ENCODE data around the gene TBC1D10A. TPM values are rescaled to one million over a fixed set of nuclear protein-coding genes. Genes with fewer than 3 reads are reported as not detected.

Gene TBC1D10A
- polyA plus RNA-seq, 1 donor (not counting 4 experiments of a cell fraction or from before 2014, with no cell fraction given) = 17.8 TPM

DNA sequence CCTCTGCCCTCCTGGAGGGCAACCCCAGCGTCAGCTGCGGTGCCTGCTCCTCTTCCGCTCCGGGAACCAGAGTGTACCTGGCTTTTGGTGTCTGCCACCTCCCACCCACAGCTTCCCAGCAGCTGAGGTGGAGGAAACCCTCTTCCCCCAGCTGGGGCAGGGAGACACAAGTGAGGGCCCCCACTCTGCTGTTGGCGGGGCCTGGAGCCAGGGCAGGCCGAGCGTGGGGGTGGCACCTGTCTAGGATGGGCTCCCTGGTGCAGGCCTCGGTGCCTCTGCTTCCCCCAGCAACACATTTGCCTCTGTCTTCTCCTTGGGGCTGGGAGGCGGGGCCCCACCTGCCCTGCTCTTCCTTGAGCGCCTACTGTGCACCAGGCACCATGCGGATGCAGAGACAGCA is 66.5 kb downstream of the TBC1D10A start:
- Histone ChIP-seq H3K4me2 (ENCODE audit: control insufficient read depth, extremely low read depth, insufficient read depth, low read depth, low read length) (no peak overlapping the region), H2AFZ (ENCODE audit: control insufficient read depth, low read length) (no peak overlapping the region), H3K4me1 (ENCODE audit: control insufficient read depth, extremely low read depth, insufficient read depth, low read length) (peaks cover 38% of the 10 kb centered on the region), H3K79me2 (ENCODE audit: control insufficient read depth, insufficient read depth, low read length) (no peaks in the 10 kb centered on the region), H3K27me3 (ENCODE audit: control insufficient read depth, extremely low read depth, insufficient read depth, low read length) (no peaks in the 10 kb centered on the region), H3K9me1 (ENCODE audit: control insufficient read depth, extremely low read depth, insufficient read depth, low read length) (peaks cover 2% of the 10 kb centered on the region), H4K20me1 (ENCODE audit: control insufficient read depth, extremely low read depth, insufficient read depth, low read length) (no peaks in the 10 kb centered on the region), H3K9ac (ENCODE audit: control insufficient read depth, extremely low read depth, insufficient read depth, low read length) (no peak overlapping the region), H3K4me3 (ENCODE audit: control insufficient read depth in 2 of 3, extremely low read depth in 1 of 3, insufficient read depth in 2 of 3, low read depth in 1 of 3, low read length in 3 of 3) (no peak overlapping the region), H3K27ac (ENCODE audit: control insufficient read depth, insufficient read depth, low read length) (no peak overlapping the region), H3K9me3 (ENCODE audit: control insufficient read depth, low read depth, low read length) (no peaks in the 10 kb centered on the region), H3K36me3 (ENCODE audit: control insufficient read depth in 2 of 2, extremely low read depth in 1 of 2, insufficient read depth in 2 of 2, low read length in 2 of 2) (no peaks in the 10 kb centered on the region)
- DNase-seq (ENCODE audit: low read depth, low spot score) (no peak), FAIRE-seq (no peak)
- dilution Hi-C loops (cut with MboI; ENCODE audit: extremely low pct_ligation_motif_present, low sequenced_read_pairs) = no loop called here
- no peak for TF ChIP-seq EZH2 (IDR thresholded peaks at IDR 0.05; ENCODE audit: low read length)

- Histone ChIP-seq H3K79me2 (ENCODE audit: control insufficient read depth, insufficient read depth, low read length) (no peaks in the 10 kb centered on the region), H3K9ac (ENCODE audit: control insufficient read depth, extremely low read depth, insufficient read depth, low read length) (no peak overlapping the region), H3K4me3 (ENCODE audit: control insufficient read depth in 2 of 3, extremely low read depth in 1 of 3, insufficient read depth in 2 of 3, low read depth in 1 of 3, low read length in 3 of 3) (no peak overlapping the region), H3K27me3 (ENCODE audit: control insufficient read depth, extremely low read depth, insufficient read depth, low read length) (no peaks in the 10 kb centered on the region), H3K4me2 (ENCODE audit: control insufficient read depth, extremely low read depth, insufficient read depth, low read depth, low read length) (no peak overlapping the region), H3K9me1 (ENCODE audit: control insufficient read depth, extremely low read depth, insufficient read depth, low read length) (no peaks in the 10 kb centered on the region), H4K20me1 (ENCODE audit: control insufficient read depth, extremely low read depth, insufficient read depth, low read length) (no peaks in the 10 kb centered on the region), H3K4me1 (ENCODE audit: control insufficient read depth, extremely low read depth, insufficient read depth, low read length) (peaks cover 47% of the 10 kb centered on the region), H3K27ac (ENCODE audit: control insufficient read depth, insufficient read depth, low read length) (no peak overlapping the region), H2AFZ (ENCODE audit: control insufficient read depth, low read length) (no peak overlapping the region), H3K36me3 (ENCODE audit: control insufficient read depth in 2 of 2, extremely low read depth in 1 of 2, insufficient read depth in 2 of 2, low read length in 2 of 2) (no peaks in the 10 kb centered on the region), H3K9me3 (ENCODE audit: control insufficient read depth, low read depth, low read length) (no peaks in the 10 kb centered on the region)
- no peak for DNase-seq (ENCODE audit: low read depth, low spot score)
- dilution Hi-C loops (cut with MboI; ENCODE audit: extremely low pct_ligation_motif_present, low sequenced_read_pairs) = no loop called here
- TF ChIP-seq CTCF (optimal IDR thresholded peaks at IDR 0.05 in 1 of 3, IDR thresholded peaks at IDR 0.05 in 1 of 3, conservative IDR thresholded peaks at IDR 0.05 in 1 of 3; ENCODE audit: extremely low read depth in 1 of 3, insufficient read depth in 2 of 3, low read length in 3 of 3) (no peak), EZH2 (IDR thresholded peaks at IDR 0.05; ENCODE audit: low read length) (no peak)
- FAIRE-seq = no peak
Measured at GRCh38 chr22:30254314-30254713, 72.4 kb downstream of the TBC1D10A start.

- peak overlapping the region; percentile 26 for H3K27ac ChIP-seq (ENCODE audit: control insufficient read depth, insufficient read depth, low read length)
- H3K79me2 ChIP-seq (ENCODE audit: control insufficient read depth, insufficient read depth, low read length) = no peaks in the 10 kb centered on the region
- H4K20me1 ChIP-seq (ENCODE audit: control insufficient read depth, extremely low read depth, insufficient read depth, low read length) = no peaks in the 10 kb centered on the region
- no peak for DNase-seq (ENCODE audit: low read depth, low spot score)
- no peaks in the 10 kb centered on the region for H3K9me3 ChIP-seq (ENCODE audit: control insufficient read depth, low read depth, low read length)
- H2AFZ ChIP-seq (ENCODE audit: control insufficient read depth, low read length) = peak overlapping the region; percentile 4
- no peak overlapping the region for H3K4me2 ChIP-seq (ENCODE audit: control insufficient read depth, extremely low read depth, insufficient read depth, low read depth, low read length)
- H3K4me3 ChIP-seq (ENCODE audit: control insufficient read depth in 2 of 3, extremely low read depth in 1 of 3, insufficient read depth in 2 of 3, low read depth in 1 of 3, low read length in 3 of 3) = no peak overlapping the region
- peak overlapping the region; percentile 1 for H3K9ac ChIP-seq (ENCODE audit: control insufficient read depth, extremely low read depth, insufficient read depth, low read length)
- FAIRE-seq = no peak
- no peaks in the 10 kb centered on the region for H3K9me1 ChIP-seq (ENCODE audit: control insufficient read depth, extremely low read depth, insufficient read depth, low read length)
- dilution Hi-C loops (cut with MboI; ENCODE audit: extremely low pct_ligation_motif_present, low sequenced_read_pairs) = no loop called here
- H3K4me1 ChIP-seq (ENCODE audit: control insufficient read depth, extremely low read depth, insufficient read depth, low read length) = peaks cover 47% of the 10 kb centered on the region
- no peaks in the 10 kb centered on the region for H3K27me3 ChIP-seq (ENCODE audit: control insufficient read depth, extremely low read depth, insufficient read depth, low read length)
- TF ChIP-seq EZH2 (IDR thresholded peaks at IDR 0.05; ENCODE audit: low read length) = no peak
- no peak for TF ChIP-seq CTCF (optimal IDR thresholded peaks at IDR 0.05 in 1 of 3, IDR thresholded peaks at IDR 0.05 in 1 of 3, conservative IDR thresholded peaks at IDR 0.05 in 1 of 3; ENCODE audit: extremely low read depth in 1 of 3, insufficient read depth in 2 of 3, low read length in 3 of 3)
- H3K36me3 ChIP-seq (ENCODE audit: control insufficient read depth in 2 of 2, extremely low read depth in 1 of 2, insufficient read depth in 2 of 2, low read length in 2 of 2) = no peaks in the 10 kb centered on the region
Measured at GRCh38 chr22:30253205-30253852, 73.4 kb downstream of the TBC1D10A start.

Measured in keratinocyte (primary cell).